ENCODE results near the gene NAV1.

The NAV1 gene

GRCh38 chr1:201570181-201570885 lies 31.4 kb downstream of the NAV1 start:
- TF ChIP-seq GATA3 (IDR thresholded peaks at IDR 0.05; ENCODE audit: low read depth, low read length) (no peak), GATA2 (IDR thresholded peaks at IDR 0.05; ENCODE audit: low read depth, low read length) (no peak)

GRCh38 chr1:201570886-201571624 lies 32.1 kb downstream of the NAV1 start:
- no peak for TF ChIP-seq GATA3 (IDR thresholded peaks at IDR 0.05; ENCODE audit: low read depth, low read length)
- no peak for TF ChIP-seq GATA2 (IDR thresholded peaks at IDR 0.05; ENCODE audit: low read depth, low read length)

GRCh38 chr1:201573030-201573429 lies 34.1 kb downstream of the NAV1 start:
- no peak for TF ChIP-seq GATA3 (IDR thresholded peaks at IDR 0.05; ENCODE audit: low read depth, low read length)
- TF ChIP-seq GATA2 (IDR thresholded peaks at IDR 0.05; ENCODE audit: low read depth, low read length): no peak

- no peak for TF ChIP-seq GATA2 (IDR thresholded peaks at IDR 0.05; ENCODE audit: low read depth, low read length)
Measured at GRCh38 chr1:201573923-201574322, 35.0 kb downstream of the NAV1 start.

- no peak for TF ChIP-seq GATA3 (IDR thresholded peaks at IDR 0.05; ENCODE audit: low read depth, low read length)
- TF ChIP-seq GATA2 (IDR thresholded peaks at IDR 0.05; ENCODE audit: low read depth, low read length): no peak
Measured at GRCh38 chr1:201575912-201576311, 37.0 kb downstream of the NAV1 start.

GRCh38 chr1:201576914-201577313 lies 38.0 kb downstream of the NAV1 start:
- no peak for TF ChIP-seq GATA3 (IDR thresholded peaks at IDR 0.05; ENCODE audit: low read depth, low read length)
- no peak for TF ChIP-seq GATA2 (IDR thresholded peaks at IDR 0.05; ENCODE audit: low read depth, low read length)

GRCh38 chr1:201578008-201578888 lies 39.3 kb downstream of the NAV1 start:
- TF ChIP-seq GATA3 (IDR thresholded peaks at IDR 0.05; ENCODE audit: low read depth, low read length): no peak
- no peak for TF ChIP-seq GATA2 (IDR thresholded peaks at IDR 0.05; ENCODE audit: low read depth, low read length)

GRCh38 chr1:201582705-201583442 lies 43.9 kb downstream of the NAV1 start:
- TF ChIP-seq GATA2 (IDR thresholded peaks at IDR 0.05; ENCODE audit: low read depth, low read length) (no peak), GATA3 (IDR thresholded peaks at IDR 0.05; ENCODE audit: low read depth, low read length) (no peak)

GRCh38 chr1:201583663-201584062 lies 44.7 kb downstream of the NAV1 start:
- no peak for TF ChIP-seq GATA2 (IDR thresholded peaks at IDR 0.05; ENCODE audit: low read depth, low read length)
- no peak for TF ChIP-seq GATA3 (IDR thresholded peaks at IDR 0.05; ENCODE audit: low read depth, low read length)

- TF ChIP-seq GATA3 (IDR thresholded peaks at IDR 0.05; ENCODE audit: low read depth, low read length) (no peak), GATA2 (IDR thresholded peaks at IDR 0.05; ENCODE audit: low read depth, low read length) (no peak)
Measured at GRCh38 chr1:201584471-201585092, 45.7 kb downstream of the NAV1 start.

- TF ChIP-seq GATA3 (IDR thresholded peaks at IDR 0.05; ENCODE audit: low read depth, low read length) (no peak), GATA2 (IDR thresholded peaks at IDR 0.05; ENCODE audit: low read depth, low read length) (no peak)
Measured at GRCh38 chr1:201585093-201585483, 46.2 kb downstream of the NAV1 start.

GRCh38 chr1:201585901-201586300 lies 47.0 kb downstream of the NAV1 start:
- TF ChIP-seq GATA3 (IDR thresholded peaks at IDR 0.05; ENCODE audit: low read depth, low read length): no peak
- TF ChIP-seq GATA2 (IDR thresholded peaks at IDR 0.05; ENCODE audit: low read depth, low read length): no peak

- TF ChIP-seq GATA2 (IDR thresholded peaks at IDR 0.05; ENCODE audit: low read depth, low read length) (no peak), GATA3 (IDR thresholded peaks at IDR 0.05; ENCODE audit: low read depth, low read length) (no peak)
Measured at GRCh38 chr1:201586806-201587205, 47.9 kb downstream of the NAV1 start.
